Activated CD8-positive, alpha-beta memory T cell treated with anti-CD3 and anti-CD28 coated beads for 36 hours (primary cell): Measurements from ENCODE around the gene ADORA1. TPM values are rescaled to one million over a fixed set of nuclear protein-coding genes. Genes with fewer than 3 reads are reported as not detected.

Experiments used
- CTCF ChIA-PET: fragments of 350-600 bp; sonication (Branson Sonifier 250); formaldehyde crosslinking; loops from one replicate; lab custom pipeline; 2021; ENCODE audit warnings: antibody characterized with exemption; lab: Charles Lee
- POLR2A ChIA-PET: fragments of 350-600 bp; sonication (Branson Sonifier 250); formaldehyde crosslinking; loops from one replicate; lab custom pipeline; 2021; ENCODE audit warnings: antibody characterized with exemption; lab: Charles Lee
- total RNA-seq, 2 experiments: library from RNA; stranded (reverse); gene quantifications; one replicate each; pipeline ENCODE4 v1.2.3, GENCODE V29; 2021

ADORA1 gene
- total RNA-seq: not detected

DNA sequence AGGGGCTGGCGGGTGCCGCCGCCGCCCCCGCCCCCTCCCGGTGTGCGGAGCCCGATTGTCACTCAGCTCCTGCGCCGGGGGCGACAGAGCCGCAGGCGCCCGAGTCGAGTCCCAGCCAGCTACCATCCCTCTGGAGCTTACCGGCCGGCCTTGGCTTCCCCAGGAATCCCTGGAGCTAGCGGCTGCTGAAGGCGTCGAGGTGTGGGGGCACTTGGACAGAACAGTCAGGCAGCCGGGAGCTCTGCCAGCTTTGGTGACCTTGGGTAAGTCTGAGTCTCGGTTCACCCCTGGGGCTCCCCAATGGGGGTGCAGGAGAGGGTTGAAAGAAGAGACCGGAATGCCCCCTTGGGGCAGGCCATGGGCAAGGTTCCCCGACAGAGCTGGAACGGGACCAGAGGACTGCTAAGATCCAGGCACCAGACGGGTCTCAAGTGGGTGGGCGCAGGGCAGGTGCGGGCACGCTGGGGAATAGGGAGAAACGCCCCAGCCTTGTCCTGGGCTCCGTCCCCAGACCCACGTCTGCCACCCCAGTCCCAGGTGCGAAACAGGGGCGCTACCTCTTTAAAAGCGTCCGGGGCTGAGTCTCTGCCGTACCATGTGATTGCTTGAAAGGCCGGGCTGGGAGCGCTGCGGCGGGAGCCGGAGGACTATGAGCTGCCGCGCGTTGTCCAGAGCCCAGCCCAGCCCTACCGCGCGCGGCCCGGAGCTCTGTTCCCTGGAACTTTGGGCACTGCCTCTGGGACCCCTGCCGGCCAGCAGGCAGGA lies at the start of gene ADORA1:
Gene ADORA1, plus strand, starts transcription at position 61 of the 765 bp plus-strand sequence. CDS start 1,116 bp downstream, outside the sequence.
- CTCF ChIA-PET: interaction anchor here (0.8 kb wide), 1 partner anchor 88 kb away, joined by 3 read pairs; no protein-coding TSS in a partner anchor
- POLR2A ChIA-PET: no interaction called here

DNA sequence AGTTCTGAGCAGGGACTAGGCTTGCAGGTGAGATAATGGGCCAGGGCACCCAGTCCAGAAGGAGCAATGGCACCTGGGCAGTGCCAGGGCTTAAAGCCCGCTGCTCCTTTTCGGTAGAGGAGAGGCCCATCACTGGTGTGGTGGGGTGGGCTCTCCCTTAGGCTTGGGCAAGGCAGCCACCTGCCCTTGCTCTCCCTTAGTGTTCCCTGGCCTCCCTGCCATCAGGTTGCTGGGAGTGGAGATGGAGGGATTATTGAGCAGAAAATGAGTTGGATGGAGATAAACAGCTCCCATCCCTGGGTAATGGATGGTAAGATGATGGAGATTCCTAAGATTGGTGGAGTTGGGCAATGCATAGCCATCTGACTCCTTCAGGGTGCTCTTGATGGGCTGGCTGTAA lies 49.6 kb upstream of the ADORA1 start:
- POLR2A ChIA-PET: no interaction called here

DNA sequence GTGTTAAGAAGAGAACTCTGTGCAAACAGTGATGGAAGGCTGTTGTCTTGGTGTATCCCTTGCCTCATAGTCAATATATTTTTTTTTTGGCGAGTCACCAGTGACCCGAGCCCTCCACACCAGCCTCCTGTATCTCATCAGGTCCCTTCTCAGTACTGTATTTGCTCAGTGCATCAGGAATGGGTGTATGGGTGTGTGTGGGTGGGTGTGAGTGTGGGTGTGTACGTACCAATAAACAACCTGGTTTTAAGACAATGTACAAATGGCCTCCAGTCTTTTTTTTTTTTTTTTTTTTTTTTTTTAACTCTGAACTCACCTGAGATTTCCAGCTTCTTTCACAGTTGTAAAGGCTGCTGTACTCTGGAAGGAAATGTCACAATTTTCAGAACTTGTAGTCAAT lies 49.0 kb upstream of the ADORA1 start:
- CTCF ChIA-PET: no interaction called here
- POLR2A ChIA-PET: no interaction called here

More for the DNA sequence above, 49.6 kb upstream of the ADORA1 start:
- CTCF ChIA-PET: no interaction called here

DNA sequence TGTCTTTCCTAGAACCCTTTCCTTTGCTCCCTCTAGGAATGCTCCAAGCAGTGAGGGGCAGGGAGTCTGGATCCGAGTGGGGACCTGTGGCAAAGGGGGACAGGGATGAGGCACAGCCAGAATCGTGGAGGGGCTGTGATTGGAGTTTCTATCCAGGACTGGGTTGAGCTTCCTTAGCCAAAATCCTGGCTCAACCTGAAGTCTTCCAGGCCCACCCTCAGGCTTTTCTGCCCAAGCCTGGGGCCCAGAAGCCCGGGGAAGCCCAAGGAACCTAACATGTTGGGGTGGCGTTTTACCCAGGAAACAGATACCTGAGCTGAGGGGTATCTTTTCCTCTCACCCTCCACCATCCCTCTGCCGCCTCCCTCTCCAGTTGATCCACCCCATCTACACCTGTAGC lies 47.1 kb upstream of the ADORA1 start:
- CTCF ChIA-PET: no interaction called here
- POLR2A ChIA-PET: no interaction called here

DNA sequence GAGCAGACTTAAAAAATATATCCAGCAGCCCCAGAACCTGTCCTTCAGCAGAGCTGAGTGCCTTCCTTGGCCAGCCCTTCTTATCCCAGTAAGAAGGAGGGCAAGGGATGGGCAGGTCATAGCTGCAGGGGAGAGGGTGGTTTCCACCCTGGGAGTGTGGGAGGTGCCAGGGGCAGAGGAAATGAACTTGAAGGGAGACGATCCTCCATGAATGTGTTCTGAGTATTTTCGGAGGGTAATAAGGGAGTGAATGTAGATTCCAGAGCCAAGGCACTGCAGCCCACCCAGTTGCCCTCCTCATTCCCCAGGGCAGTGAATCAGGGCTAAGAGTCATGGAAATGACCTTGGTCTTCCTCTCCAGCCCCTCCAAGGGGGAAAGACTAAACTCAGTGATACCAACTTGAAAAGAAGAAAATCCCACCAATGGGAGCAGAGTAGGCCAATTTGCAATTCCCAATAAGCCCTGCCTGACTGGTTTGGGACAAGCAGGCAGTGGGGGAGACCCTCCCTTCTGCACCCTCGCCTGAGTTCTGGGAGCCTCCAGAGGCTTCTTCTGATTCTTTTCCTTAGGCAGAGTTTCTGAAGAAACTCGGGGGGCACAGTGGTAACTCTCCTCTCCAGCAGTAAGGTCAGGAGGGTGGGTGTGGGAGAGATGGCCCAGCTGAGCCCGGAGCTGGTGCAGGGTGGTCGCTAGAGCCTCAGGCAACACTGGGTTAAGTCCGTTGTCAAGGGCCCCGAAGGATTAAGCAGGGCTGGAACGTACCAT lies 45.9 kb upstream of the ADORA1 start:
- CTCF ChIA-PET: no interaction called here
- POLR2A ChIA-PET: no interaction called here

DNA sequence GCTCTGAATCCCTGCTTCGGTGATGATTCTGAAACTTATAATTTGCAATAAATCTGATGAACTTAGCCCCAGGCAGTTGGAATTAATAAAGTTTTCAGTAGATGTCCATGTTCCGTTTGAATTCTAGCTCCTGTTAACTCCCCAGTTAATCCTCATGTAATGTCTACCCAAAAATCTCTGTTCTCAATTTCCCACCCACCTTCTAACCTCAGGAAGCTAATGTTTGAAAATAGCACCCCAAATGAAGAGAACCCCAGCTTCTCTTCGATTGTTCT lies 45.4 kb upstream of the ADORA1 start:
- POLR2A ChIA-PET: no interaction called here
- CTCF ChIA-PET: no interaction called here

DNA sequence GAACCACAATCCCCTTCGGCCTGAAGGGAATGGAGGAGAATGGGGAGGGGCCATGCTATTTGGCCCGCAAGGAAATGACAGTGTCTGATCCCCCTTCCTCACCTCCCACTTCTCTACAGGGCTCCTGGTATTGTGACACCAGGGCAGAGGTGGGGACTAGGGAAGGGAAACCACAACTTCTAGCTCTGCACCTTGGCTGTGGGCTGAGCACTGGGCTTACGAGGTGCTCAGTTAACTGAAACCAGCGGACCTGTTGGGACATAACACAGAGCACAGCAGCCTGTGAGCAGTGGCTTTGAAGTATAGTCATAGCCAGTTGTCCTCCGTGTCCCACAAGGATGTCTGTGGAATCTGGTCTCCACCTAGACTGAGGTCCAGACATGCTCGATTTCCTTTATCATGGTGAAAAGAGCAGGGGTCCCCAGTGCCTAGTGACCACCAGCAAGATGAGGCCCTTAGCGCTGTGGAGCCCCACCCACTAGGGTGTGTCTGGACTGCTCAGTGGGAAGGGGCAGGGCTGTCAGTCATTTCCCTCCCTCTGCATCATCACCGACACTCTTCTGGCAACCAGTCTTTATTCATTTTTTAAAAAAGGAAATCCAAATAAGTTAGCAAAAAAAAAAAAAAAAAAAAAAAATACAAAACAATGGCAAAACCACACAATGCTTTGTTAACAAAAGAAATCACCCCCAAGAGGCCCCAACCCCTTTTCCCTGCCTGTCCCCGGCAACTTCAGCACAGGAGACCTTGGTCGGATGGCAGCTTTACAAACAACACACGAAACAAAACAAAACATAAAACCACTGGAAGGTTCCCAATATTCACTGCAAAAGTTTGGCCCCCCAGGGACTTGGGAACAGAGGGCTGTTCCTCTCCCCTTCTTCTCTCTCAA lies 44.7 kb upstream of the ADORA1 start:
- ChIA-PET CTCF (interaction anchor here (1.4 kb wide), 1 partner anchor 89 kb away, joined by 6 read pairs; no protein-coding TSS in a partner anchor), POLR2A (no interaction called here)

DNA sequence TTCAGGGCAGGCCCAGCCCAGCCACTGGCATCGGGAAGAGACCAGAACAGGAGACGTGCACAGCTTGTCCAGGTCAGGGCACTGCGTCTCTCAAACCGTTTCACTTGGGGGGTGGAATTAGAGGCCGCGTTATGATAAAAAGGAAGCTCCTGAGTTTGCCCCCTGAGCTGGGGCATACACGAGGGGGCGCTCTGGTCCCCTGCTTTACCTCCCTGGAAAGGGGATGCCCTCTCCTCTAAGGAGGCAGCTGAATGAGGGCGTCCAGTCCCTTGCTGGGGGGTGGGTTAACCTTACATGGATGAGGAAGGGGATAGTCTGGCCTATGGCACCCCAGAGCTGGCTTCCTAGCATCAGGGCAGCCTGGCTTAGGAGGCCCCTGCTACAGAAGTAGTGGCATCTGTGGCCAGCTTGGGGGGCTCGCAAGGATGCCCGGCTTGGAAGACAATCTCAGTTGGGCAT lies 44.0 kb upstream of the ADORA1 start:
- ChIA-PET POLR2A (no interaction called here), CTCF (interaction anchor here (0.5 to 1.4 kb wide), 2 partner anchors 88 to 308 kb away, joined by 3 to 6 read pairs; no protein-coding TSS in a partner anchor)

DNA sequence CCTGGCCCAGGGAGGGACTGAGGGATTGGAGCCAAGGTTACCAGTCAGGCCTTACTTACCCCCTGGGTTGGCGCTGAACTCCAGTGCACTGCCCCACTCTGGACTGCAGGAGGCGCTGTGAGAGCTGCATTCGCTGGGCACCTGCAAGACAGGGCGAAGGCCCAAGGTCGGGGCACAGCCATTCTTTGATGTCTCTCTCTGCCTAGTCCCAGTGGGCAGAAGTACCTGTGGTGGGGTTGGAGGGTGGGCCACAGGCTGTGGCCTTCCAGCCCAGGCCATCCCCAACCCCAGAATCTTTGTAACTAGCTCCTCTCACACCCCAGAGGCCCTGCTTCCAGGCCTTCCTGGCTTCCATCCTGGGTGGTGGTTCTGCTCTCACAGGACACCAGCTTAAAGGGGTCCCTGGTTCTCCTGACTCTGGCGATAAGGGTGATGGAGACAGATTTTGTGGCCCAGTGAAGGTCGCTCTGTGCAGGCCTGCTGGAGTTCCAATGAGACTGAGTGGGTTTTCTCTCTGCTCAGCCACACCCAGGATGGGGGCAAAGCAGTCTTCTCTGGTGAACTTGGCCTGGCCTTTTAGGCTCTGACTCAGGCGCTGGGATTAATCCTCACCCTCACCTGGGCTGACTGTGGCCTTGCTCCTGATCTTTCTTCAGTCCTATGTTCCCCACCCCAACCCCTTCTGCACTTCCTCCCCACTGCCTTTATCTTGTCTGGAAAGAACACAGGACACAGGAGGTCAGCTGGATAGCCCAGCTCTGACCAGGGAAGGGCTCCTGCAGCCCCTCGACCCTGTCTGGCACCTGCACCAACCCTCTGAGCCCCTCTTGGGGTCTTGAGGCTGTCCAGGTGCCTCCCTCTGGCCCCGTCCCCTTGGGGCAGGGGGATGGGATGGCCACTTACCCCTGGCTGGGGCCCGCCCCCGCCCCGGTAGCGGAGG lies 42.7 kb upstream of the ADORA1 start:
- CTCF ChIA-PET: interaction anchor here (1.0 to 1.4 kb wide), 4 partner anchors 45 to 184 kb away, joined by 3 to 6 read pairs (median 4); no protein-coding TSS in a partner anchor

DNA sequence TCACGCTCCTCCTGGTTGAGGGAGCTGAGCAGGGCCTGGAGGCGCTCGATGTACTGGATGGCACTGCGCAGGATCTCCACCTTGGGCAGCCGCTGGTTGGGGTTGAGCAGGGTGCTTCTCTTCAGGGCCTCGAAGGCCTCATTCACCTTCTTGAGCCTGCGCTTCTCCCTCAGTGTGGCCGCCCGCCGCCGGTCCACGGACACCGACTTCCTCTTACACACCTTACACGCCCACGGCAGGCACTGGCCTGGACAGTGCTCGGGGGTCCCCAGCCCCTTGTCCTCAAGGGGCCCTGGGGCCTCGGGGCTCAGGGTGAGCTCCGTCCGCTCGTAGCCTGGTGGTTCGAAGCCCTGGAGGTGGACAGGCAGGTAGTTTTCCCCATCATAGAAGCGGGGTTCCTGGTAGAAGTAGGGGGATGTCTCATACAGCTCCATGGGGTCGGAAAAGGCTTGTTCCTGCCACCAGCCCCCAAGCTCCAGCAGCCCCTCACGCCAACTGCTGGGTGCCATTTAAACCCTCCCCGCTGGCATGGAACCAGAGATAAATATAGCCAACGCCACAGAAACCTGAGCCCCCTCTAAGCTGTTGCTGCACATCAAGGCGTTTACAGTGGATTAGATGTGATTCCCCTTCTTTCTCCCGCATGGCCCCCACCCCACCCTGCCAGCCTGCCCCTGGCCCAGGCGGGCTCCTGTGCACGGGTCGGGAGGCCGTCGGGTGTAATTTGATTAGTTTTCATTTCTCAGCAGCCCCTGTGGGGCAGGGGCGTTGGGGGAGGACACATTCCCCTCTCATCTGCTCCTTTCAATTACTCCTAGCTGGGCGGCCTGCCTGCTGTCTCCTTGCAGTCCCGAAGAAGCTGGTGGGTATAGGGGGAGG lies 41.8 kb upstream of the ADORA1 start, which contains the start of gene MYOG:
Gene MYOG, minus strand, starts transcription at position 485 of the 879 bp plus-strand sequence. Its CDS starts 51 bp downstream, at position 434.
- POLR2A ChIA-PET: no interaction called here
- CTCF ChIA-PET: interaction anchor here (1.3 kb wide), 1 partner anchor 130 kb away, joined by 3 read pairs; no protein-coding TSS in a partner anchor

More for the DNA sequence above, 42.7 kb upstream of the ADORA1 start:
- POLR2A ChIA-PET: no interaction called here

DNA sequence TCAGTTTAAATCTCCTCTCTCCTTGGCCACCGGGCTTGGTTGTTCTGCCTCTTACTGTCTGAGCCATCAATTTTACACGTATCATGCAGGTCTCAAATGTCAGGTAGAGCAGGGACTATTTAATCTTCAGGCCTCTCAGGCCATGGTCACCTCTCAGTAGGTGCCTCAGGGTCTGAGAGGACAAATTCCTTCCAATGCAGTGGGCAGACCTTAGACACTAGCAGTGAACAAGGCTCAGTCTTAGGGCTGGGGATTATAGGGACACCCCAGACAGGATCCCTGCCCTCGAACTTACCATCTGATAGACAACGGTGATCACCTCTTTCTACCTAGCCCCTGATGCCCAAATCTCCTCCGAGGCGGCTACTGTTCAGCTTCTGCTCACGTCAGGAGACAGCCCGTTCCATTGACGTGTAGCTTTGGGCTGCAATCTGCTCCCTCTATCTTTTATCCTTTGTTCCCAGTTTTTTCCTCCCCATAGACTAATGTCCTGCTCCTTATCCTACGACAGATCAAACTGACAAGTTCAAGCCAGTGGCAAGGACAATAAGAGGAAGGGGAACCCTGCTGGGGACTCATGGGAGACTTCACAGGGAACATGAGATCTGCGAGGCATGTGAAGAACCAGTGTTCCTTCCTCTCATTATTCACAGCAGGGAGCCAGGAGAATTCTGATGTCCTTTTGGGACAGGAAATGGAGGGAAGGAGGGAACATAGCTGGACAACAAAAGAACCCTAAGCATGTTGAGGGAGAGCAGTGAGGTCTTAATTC lies 40.3 kb upstream of the ADORA1 start:
- ChIA-PET CTCF (interaction anchor here (0.8 to 1.3 kb wide), 2 partner anchors 31 to 129 kb away, joined by 3 read pairs; no protein-coding TSS in a partner anchor), POLR2A (no interaction called here)

DNA sequence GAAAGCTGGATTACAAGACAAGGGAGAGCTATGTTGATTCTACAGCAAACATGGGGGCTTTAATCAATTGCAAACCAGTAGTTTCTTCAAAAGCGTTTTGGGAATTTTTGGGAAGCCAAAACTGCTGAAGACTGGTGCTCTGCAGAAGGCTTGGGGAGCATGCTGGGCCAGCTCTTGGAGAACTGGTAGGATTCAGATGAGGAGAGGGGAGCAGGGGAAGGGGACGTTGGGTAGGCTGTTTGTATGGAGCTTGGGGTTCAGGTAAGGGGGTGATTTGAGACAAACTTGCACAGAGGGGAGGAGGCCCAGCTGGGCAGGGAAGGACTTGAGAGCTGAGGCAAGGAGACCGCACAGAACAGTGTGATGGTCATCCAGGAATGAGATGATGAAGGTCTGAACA lies 39.1 kb upstream of the ADORA1 start:
- CTCF ChIA-PET: no interaction called here
- POLR2A ChIA-PET: no interaction called here

DNA sequence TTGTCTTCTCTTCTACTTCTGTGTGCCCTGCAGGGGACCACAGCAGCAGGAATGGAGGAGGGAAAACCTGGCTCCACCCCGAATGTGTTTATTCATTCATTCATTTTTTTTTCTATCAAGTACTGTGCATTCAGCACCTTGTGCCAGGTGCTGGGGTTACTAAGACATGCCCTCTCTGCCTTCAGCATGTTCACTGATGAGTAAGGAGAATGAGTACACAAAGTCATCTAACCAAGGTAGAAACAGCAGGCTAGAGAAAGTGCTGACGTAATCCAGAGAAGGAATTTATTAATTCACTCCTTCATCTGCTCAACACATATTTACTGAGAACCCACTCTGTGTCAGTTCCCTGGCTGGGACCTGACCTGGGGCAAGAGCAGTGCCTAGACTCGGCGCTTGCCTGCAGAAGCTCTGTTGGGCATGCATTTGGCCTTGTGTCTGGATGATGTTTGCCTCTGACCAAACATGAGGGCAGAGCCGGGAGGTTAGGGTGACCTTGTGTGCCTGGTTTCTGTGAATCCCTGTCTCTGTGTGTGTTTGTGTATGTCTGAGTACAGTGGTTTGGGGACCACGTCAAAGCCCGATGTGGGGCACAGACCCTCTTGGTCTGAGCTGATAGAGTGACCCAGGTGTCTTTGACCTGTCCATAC lies 38.4 kb upstream of the ADORA1 start:
- ChIA-PET POLR2A (no interaction called here), CTCF (no interaction called here)

DNA sequence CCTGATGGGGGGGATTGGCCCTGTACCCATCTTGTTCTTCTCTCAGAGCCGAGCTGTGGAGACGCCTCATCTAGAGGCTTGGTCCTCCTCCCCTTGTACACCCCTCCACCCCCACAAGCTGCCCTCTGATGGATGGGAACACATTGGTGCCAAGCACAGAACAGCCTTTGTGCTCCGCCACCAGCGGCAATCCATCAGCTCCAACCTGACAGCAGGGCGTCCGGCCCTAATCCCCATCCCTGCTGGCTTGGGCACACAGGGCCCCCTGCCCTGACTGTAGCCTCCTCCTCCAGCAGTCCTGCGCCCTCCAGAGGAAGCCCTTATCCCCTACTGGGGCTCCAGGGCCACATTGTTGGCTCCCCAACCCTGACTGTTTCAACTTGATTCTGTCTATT lies 37.9 kb upstream of the ADORA1 start:
- ChIA-PET POLR2A (no interaction called here), CTCF (no interaction called here)

DNA sequence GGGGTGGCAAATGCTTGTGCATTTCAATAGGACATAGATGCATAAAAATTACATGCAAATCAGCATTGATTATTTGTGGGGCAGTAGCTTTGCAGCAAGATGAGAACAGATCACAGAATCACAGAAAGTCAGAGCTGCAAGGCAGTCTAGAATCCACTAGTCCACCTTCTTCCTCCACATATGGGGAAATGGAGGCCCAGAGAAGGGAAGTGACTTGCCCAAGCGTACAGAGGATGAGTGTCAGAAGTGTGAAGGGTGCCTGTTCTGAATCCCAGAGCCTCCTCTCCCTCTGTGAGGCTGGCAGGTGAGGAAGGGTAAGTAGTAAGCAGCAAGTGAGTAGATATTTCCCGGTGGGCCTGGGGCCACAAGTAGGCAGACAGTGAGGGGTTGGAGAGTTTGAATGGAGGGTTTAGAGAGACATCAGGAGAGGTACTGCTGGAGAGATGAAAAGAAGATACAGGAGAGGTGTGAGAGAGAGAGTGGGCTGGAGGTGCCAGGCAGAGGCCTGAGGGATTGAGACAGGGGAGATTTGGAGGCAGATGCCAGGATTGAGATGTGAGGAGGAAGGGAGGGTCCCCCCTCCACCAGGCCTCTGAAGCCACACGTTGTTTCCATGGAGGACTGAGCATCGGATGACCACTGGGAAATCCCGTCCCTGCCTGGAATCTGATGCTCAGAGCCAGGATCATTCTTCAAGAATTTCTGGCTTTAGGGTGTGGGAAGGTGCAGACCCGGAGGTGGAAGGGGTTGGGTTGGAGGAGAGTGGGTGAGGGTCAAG lies 36.9 kb upstream of the ADORA1 start:
- ChIA-PET CTCF (interaction anchor here (0.6 kb wide), 1 partner anchor 112 kb away, joined by 5 read pairs; no protein-coding TSS in a partner anchor), POLR2A (no interaction called here)
